ENCODE results near the gene P4HTM.

Gene P4HTM

GRCh38 chr3:48962340-48962739 is 27.7 kb upstream of the P4HTM start:
- H3K27me3 ChIP-seq (ENCODE audit: insufficient read depth, low read length, poor library complexity, severe bottlenecking) = no peaks in the 10 kb centered on the region
- H4K20me1 ChIP-seq (ENCODE audit: insufficient read depth, low read length, poor library complexity, severe bottlenecking) = peaks cover 4% of the 10 kb centered on the region
- no peaks in the 10 kb centered on the region for H3K79me2 ChIP-seq (ENCODE audit: insufficient read depth, low read length)
- no peaks in the 10 kb centered on the region for H3K9me2 ChIP-seq (replicated peaks; ENCODE audit: low read depth, low read length)
- H3K4me1 ChIP-seq (ENCODE audit: insufficient read depth, low read length, poor library complexity, severe bottlenecking) = no peaks in the 10 kb centered on the region
- no peak overlapping the region for H3K9ac ChIP-seq (ENCODE audit: low read depth, low read length, poor library complexity, severe bottlenecking)
- H3K4me3 ChIP-seq (ENCODE audit: low read length, poor library complexity, severe bottlenecking) = no peak overlapping the region
- peaks cover 45% of the 10 kb centered on the region; the same call in 1 of the 2 replicates for H3K36me3 ChIP-seq (ENCODE audit: insufficient read depth, low read length)
- H3F3A ChIP-seq (ENCODE audit: low read depth) = no peaks in the 10 kb centered on the region
- no peak for TF ChIP-seq CTCF (conservative IDR thresholded peaks at IDR 0.05; ENCODE audit: low read length)
- TF ChIP-seq EZH2phosphoT487 (IDR thresholded peaks at IDR 0.05; ENCODE audit: borderline replicate concordance) = no peak
- H2AFZ ChIP-seq (ENCODE audit: low read length) = no peak overlapping the region
- no peaks in the 10 kb centered on the region for H3K9me3 ChIP-seq (ENCODE audit: insufficient read depth, low read depth, low read length)
- H3K4me2 ChIP-seq (ENCODE audit: low read depth, low read length, poor library complexity, severe bottlenecking) = no peak overlapping the region

GRCh38 chr3:48962939-48963338 is 27.1 kb upstream of the P4HTM start:
- H3K79me2 ChIP-seq (ENCODE audit: insufficient read depth, low read length) = no peaks in the 10 kb centered on the region
- H4K20me1 ChIP-seq (ENCODE audit: insufficient read depth, low read length, poor library complexity, severe bottlenecking) = peaks cover 4% of the 10 kb centered on the region
- H3K9me2 ChIP-seq (replicated peaks; ENCODE audit: low read depth, low read length) = no peaks in the 10 kb centered on the region
- H3F3A ChIP-seq (ENCODE audit: low read depth) = no peaks in the 10 kb centered on the region
- peaks cover 47% of the 10 kb centered on the region; the same call in 1 of the 2 replicates for H3K36me3 ChIP-seq (ENCODE audit: insufficient read depth, low read length)
- H3K9me3 ChIP-seq (ENCODE audit: insufficient read depth, low read depth, low read length) = no peaks in the 10 kb centered on the region
- TF ChIP-seq EZH2phosphoT487 (IDR thresholded peaks at IDR 0.05; ENCODE audit: borderline replicate concordance) (no peak), CTCF (conservative IDR thresholded peaks at IDR 0.05; ENCODE audit: low read length) (no peak)
- no peak overlapping the region for H3K4me3 ChIP-seq (ENCODE audit: low read length, poor library complexity, severe bottlenecking)
- H3K27me3 ChIP-seq (ENCODE audit: insufficient read depth, low read length, poor library complexity, severe bottlenecking) = no peaks in the 10 kb centered on the region
- no peak overlapping the region for H3K9ac ChIP-seq (ENCODE audit: low read depth, low read length, poor library complexity, severe bottlenecking)
- no peak overlapping the region for H2AFZ ChIP-seq (ENCODE audit: low read length)
- H3K4me1 ChIP-seq (ENCODE audit: insufficient read depth, low read length, poor library complexity, severe bottlenecking) = no peaks in the 10 kb centered on the region
- no peak overlapping the region for H3K4me2 ChIP-seq (ENCODE audit: low read depth, low read length, poor library complexity, severe bottlenecking)

GRCh38 chr3:48963591-48963990 is 26.4 kb upstream of the P4HTM start:
- no peak overlapping the region for H3K9ac ChIP-seq (ENCODE audit: low read depth, low read length, poor library complexity, severe bottlenecking)
- H3K4me1 ChIP-seq (ENCODE audit: insufficient read depth, low read length, poor library complexity, severe bottlenecking) = no peaks in the 10 kb centered on the region
- H2AFZ ChIP-seq (ENCODE audit: low read length) = no peak overlapping the region
- H3F3A ChIP-seq (ENCODE audit: low read depth) = no peaks in the 10 kb centered on the region
- no peak overlapping the region for H3K4me3 ChIP-seq (ENCODE audit: low read length, poor library complexity, severe bottlenecking)
- H3K27me3 ChIP-seq (ENCODE audit: insufficient read depth, low read length, poor library complexity, severe bottlenecking) = no peaks in the 10 kb centered on the region
- no peaks in the 10 kb centered on the region for H3K9me3 ChIP-seq (ENCODE audit: insufficient read depth, low read depth, low read length)
- no peaks in the 10 kb centered on the region for H3K79me2 ChIP-seq (ENCODE audit: insufficient read depth, low read length)
- no peak overlapping the region for H3K4me2 ChIP-seq (ENCODE audit: low read depth, low read length, poor library complexity, severe bottlenecking)
- H3K9me2 ChIP-seq (replicated peaks; ENCODE audit: low read depth, low read length) = no peaks in the 10 kb centered on the region
- TF ChIP-seq CTCF (conservative IDR thresholded peaks at IDR 0.05; ENCODE audit: low read length) (no peak), EZH2phosphoT487 (IDR thresholded peaks at IDR 0.05; ENCODE audit: borderline replicate concordance) (no peak)
- peaks cover 4% of the 10 kb centered on the region for H4K20me1 ChIP-seq (ENCODE audit: insufficient read depth, low read length, poor library complexity, severe bottlenecking)
- H3K36me3 ChIP-seq (ENCODE audit: insufficient read depth, low read length) = peaks cover 47% of the 10 kb centered on the region; the same call in 1 of the 2 replicates
